Activated naive CD8-positive, alpha-beta T cell treated with anti-CD3 and anti-CD28 coated beads, Interleukin-2, amount 50 U/mL, for 24 hours (primary cell): ENCODE data around the gene NELL1.

ENCODE experiments used
- ATAC-seq: fragments of 150-1000 bp; cut with Tn5 transposase; one replicate; pipeline ENCODE4 v1.10.0; 2021
- DNase-seq: peaks from one replicate; pipeline ENCODE4 v3.0.0; 2021
- H3K27ac Mint-ChIP-seq: one replicate; pipeline ENCODE4 v1.8.0; 2021; ENCODE audit warnings: mild to moderate bottlenecking, mixed read lengths
- H3K27me3 Mint-ChIP-seq: one replicate; pipeline ENCODE4 v1.8.0; 2021; ENCODE audit warnings: mixed read lengths
- H3K36me3 Mint-ChIP-seq: one replicate; pipeline ENCODE4 v1.8.0; 2021; ENCODE audit warnings: low read depth, mixed read lengths
- H3K4me1 Mint-ChIP-seq: one replicate; pipeline ENCODE4 v1.8.0; 2021; ENCODE audit warnings: mixed read lengths
- H3K4me3 Mint-ChIP-seq: one replicate; pipeline ENCODE4 v1.8.0; 2021; ENCODE audit warnings: mild to moderate bottlenecking, moderate library complexity, mixed read lengths
- H3K9me3 Mint-ChIP-seq: one replicate; pipeline ENCODE4 v1.8.0; 2021; ENCODE audit warnings: mixed read lengths

NELL1 gene

DNA sequence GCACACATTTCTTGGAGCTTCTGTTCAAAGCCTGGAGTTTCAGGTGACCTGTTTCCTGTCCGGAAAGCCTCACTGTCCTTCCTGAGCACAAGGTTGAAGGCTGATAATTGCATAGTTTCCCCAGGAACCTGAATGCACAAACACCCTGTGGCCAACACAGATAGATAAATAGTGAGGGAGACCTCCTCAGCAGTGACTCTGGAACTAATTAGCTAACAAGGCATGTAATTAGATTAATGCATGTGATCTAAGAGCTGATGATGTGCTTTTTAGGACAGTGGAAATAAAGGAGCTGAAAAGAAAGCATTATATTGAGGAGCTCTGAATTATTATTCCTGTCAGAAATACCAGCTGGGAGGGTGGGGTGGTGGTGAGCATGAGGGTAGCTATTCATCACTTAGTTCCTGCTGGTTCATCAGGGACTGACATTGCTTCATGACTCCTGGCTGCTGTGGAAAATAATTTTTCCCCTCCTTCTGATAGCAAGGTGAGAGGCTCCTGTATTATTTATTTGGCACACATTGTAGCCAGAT, 101.1 kb downstream of the NELL1 start:
- ATAC-seq, result no peak
- Mint-ChIP-seq H3K4me3 (no peak overlapping the region), H3K4me1 (no peaks in the 10 kb centered on the region), H3K27me3 (peaks cover 2% of the 10 kb centered on the region), H3K36me3 (no peaks in the 10 kb centered on the region), H3K27ac (no peak overlapping the region), H3K9me3 (peaks cover 5% of the 10 kb centered on the region)
- DNase-seq, result no peak

DNA sequence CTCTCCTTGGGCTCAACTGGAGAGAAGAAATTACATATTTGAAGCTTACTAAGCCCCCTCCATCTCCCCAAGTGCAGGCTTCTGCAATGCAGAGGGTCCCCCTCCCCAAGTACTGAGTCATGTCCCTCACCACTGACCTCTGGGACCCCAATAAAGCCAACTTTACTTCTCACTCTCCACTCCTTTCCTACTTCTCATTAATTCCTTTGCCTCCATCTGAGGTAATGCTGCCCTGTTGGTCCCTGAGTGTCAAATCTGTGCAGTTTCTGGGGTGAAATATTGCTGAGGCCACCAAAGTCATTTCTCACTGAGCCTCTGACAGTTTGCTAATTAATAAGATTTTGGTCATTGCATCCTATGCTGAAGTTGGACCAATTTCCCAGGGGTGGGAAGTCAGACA, 101.6 kb downstream of the NELL1 start:
- no peaks in the 10 kb centered on the region for H3K36me3 Mint-ChIP-seq
- no peak overlapping the region for H3K4me3 Mint-ChIP-seq
- no peak overlapping the region for H3K27ac Mint-ChIP-seq
- peaks cover 5% of the 10 kb centered on the region for H3K9me3 Mint-ChIP-seq
- no peak for DNase-seq
- ATAC-seq, result no peak
- H3K4me1 Mint-ChIP-seq, result no peaks in the 10 kb centered on the region
- peaks cover 2% of the 10 kb centered on the region for H3K27me3 Mint-ChIP-seq

DNA sequence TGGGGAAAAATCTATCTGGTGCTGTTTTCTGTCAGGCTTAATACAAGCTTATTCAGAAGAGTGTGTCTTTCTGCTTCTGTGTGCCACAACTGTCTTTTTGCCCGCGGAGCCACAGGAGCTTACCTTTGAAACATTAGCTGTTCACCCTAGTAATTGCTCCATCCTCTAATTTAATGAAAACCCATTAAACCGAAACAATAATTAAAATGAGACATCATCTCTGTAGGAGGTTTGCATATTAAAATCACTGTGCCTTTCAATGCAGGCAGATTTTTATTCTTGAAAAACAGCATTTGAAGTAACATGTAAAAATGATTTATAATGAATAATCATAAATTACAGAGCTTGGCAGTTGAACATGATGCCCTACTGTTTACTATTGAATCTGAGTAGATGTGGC, 102.3 kb downstream of the NELL1 start:
- peaks cover 2% of the 10 kb centered on the region for H3K27me3 Mint-ChIP-seq
- no peak for ATAC-seq
- no peaks in the 10 kb centered on the region for H3K36me3 Mint-ChIP-seq
- no peak for DNase-seq
- no peak overlapping the region for H3K4me3 Mint-ChIP-seq
- peaks cover 5% of the 10 kb centered on the region for H3K9me3 Mint-ChIP-seq
- no peak overlapping the region for H3K27ac Mint-ChIP-seq
- H3K4me1 Mint-ChIP-seq, result no peaks in the 10 kb centered on the region

DNA sequence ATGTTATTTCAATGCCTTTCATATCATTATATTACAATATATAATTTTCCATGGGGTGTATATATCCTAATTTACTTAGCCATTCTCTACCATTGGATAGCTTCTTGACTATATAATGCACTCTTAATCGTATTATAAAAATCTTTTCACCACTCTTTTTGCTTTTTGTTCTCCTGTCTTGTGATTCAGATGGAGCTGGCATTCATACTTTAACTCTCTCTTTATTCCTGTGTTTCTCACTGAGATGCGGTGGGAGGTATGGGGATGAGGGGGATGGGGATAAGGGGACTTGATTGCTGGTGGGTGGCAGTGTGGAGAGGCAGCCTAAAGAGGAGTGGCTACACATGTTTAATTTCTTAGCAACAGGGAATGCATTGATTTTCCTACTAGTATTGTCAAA, 105.9 kb downstream of the NELL1 start:
- DNase-seq (no peak), ATAC-seq (no peak)
- Mint-ChIP-seq H3K27me3 (peaks cover 2% of the 10 kb centered on the region), H3K27ac (no peak overlapping the region), H3K4me1 (no peaks in the 10 kb centered on the region), H3K4me3 (no peak overlapping the region), H3K9me3 (peaks cover 5% of the 10 kb centered on the region), H3K36me3 (no peaks in the 10 kb centered on the region)

DNA sequence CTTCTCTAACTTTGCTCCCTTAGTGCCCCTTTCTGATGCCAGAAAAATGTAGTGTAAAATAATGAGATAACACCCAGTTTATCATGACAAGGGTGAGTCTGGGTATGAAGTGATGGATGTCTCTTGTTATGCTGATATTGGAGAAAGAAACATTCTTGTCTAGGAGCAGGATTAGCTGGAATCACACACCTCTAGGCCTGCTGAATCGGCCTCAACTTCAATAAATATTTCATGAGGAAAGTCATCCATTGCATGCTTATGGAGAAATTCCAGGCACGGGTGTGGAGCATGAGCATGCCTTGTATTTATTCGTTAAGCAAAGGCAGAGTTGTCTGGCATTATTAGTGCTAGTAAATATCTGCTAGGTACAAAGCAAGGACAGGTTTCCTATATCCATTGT, 113.4 kb downstream of the NELL1 start:
- Mint-ChIP-seq H3K4me1 (no peaks in the 10 kb centered on the region), H3K4me3 (no peak overlapping the region), H3K27ac (no peak overlapping the region), H3K27me3 (no peaks in the 10 kb centered on the region), H3K9me3 (peaks cover 7% of the 10 kb centered on the region), H3K36me3 (no peaks in the 10 kb centered on the region)
- DNase-seq, result no peak
- ATAC-seq, result no peak

DNA sequence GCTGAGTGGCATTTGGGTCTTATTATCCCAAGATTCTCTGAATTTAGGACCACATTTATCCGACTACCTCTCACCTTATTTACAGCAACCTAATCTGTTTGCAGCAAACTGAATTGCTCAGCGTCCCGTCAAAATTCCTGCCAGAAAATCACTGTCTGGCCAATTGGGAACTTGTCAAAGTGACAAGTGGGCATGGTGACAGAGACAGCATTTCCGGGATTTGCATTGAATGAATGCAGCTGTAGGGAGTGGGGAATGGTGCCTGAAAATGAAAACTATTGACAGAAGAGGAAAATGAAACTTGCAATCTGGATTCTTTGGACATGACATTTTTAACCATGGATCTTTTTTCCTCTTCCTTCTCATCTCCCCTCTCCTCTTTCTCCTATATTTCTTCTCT, 113.8 kb downstream of the NELL1 start:
- no peaks in the 10 kb centered on the region for H3K27me3 Mint-ChIP-seq
- H3K9me3 Mint-ChIP-seq, result peaks cover 7% of the 10 kb centered on the region
- no peaks in the 10 kb centered on the region for H3K36me3 Mint-ChIP-seq
- no peaks in the 10 kb centered on the region for H3K4me1 Mint-ChIP-seq
- no peak overlapping the region for H3K4me3 Mint-ChIP-seq
- no peak for ATAC-seq
- no peak for DNase-seq
- H3K27ac Mint-ChIP-seq, result no peak overlapping the region

DNA sequence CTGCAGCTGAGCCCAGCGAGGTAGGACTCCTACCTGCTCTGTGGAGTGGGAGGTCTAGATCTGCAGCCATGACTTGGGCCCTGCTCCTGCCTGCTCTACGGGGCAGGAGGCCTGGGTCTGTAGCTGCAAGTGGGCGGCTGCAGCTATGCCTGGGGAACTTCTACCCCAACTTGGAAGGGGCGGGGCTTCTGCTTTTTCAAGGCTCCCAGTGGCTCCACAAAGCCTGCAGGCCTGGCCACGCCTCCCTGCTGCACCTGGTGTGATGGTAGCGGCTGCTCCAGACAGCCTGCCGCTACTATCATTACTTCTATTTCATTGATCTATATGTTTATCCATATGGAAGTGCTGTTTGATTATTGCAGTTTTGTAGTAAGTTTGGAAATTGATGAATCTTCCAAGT, 121.2 kb downstream of the NELL1 start:
- ATAC-seq, result no peak

DNA sequence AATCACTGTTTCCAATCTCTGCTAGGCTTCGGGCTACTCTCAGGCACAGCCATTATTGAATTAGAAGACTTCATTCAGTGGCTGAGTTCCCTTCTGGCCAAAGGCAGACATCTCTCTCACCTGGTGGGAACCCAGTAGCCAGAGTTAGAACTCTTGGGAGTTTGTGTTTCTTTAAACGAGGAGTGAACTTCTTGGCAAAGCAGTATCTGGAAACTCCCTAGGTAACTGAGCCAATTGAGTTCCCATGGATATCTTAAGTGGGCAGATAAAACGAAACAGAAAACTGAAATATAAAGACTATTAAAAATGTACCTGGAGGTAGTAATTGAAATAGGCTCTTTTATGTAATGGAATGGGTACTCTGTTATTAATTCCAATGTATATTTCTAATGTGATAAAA, 125.6 kb downstream of the NELL1 start:
- Mint-ChIP-seq H3K4me3 (no peak overlapping the region), H3K27me3 (no peaks in the 10 kb centered on the region), H3K36me3 (no peaks in the 10 kb centered on the region), H3K9me3 (peaks cover 11% of the 10 kb centered on the region), H3K4me1 (no peaks in the 10 kb centered on the region), H3K27ac (no peak overlapping the region)
- ATAC-seq (no peak), DNase-seq (no peak)

More for the DNA sequence above, 121.2 kb downstream of the NELL1 start:
- no peak overlapping the region for H3K27ac Mint-ChIP-seq
- H3K4me1 Mint-ChIP-seq, result no peaks in the 10 kb centered on the region
- H3K9me3 Mint-ChIP-seq, result peaks cover 4% of the 10 kb centered on the region
- no peaks in the 10 kb centered on the region for H3K36me3 Mint-ChIP-seq
- no peak for DNase-seq
- H3K27me3 Mint-ChIP-seq, result no peaks in the 10 kb centered on the region
- no peak overlapping the region for H3K4me3 Mint-ChIP-seq

DNA sequence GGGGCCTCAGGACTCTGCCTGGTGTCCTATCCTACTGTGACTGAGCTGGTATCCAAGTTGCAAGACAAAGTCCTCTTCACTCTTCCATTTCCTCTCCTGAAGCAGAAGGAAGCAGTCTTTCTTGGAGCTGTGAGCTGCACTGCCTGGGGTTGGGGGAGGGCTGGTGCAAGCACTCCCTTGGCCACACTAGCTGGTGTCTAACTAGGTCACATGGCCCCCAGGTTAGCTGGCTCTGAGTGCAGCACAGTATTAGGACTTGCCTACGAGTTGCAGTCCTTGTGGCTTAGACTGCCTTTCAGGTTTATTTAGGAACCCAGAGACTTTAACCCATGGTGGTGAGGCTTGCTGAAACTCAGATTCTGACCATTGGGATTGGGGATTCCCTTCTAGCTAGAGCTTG, 138.9 kb downstream of the NELL1 start:
- no peaks in the 10 kb centered on the region for H3K27me3 Mint-ChIP-seq
- H3K27ac Mint-ChIP-seq, result no peak overlapping the region
- ATAC-seq (no peak), DNase-seq (no peak)
- H3K4me1 Mint-ChIP-seq, result no peaks in the 10 kb centered on the region
- no peak overlapping the region for H3K4me3 Mint-ChIP-seq
- no peaks in the 10 kb centered on the region for H3K36me3 Mint-ChIP-seq
- peaks cover 21% of the 10 kb centered on the region for H3K9me3 Mint-ChIP-seq

DNA sequence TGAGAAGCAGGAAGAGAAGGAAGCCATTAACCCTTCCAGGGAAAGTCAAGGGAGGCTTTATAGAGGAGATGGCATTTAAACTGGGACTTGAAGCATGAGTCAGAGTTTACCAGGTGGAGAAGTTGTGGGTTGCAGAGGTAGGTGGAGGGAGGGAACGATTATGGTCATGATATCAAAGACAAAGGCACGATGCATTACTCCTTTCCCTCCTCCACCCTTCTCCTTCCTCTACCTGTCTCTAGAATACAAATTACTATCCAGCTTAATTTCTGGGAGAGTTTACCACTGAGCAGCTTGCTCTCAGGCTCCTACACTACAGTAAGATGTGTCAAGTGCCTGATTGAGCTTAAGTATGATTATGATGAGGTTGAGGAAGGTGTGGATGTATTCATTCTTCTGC, 151.7 kb downstream of the NELL1 start:
- ATAC-seq, result no peak
- Mint-ChIP-seq H3K9me3 (peaks cover 4% of the 10 kb centered on the region), H3K36me3 (no peaks in the 10 kb centered on the region), H3K4me3 (no peak overlapping the region), H3K4me1 (no peaks in the 10 kb centered on the region), H3K27ac (no peak overlapping the region), H3K27me3 (no peaks in the 10 kb centered on the region)
- no peak for DNase-seq

DNA sequence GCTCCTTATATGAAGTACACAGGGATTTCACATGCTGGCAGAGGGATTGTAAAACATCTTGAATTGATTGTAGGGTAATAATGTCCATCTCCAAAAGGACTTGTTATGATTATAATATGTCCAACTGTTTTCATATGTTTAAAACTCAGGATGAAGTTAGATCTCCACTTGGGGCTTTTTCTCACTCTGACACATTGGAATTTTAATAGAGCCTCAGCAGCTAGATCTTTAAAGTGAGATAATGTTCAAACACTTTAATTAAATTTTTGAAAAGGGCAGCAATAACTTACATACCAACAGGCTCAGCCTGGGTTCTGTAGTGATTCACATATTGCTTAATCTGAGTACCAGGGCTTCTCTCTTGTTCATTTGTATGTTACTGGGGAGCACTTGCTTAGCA, 152.1 kb downstream of the NELL1 start:
- Mint-ChIP-seq H3K36me3 (no peaks in the 10 kb centered on the region), H3K4me1 (no peaks in the 10 kb centered on the region), H3K9me3 (peaks cover 4% of the 10 kb centered on the region), H3K27me3 (no peaks in the 10 kb centered on the region), H3K27ac (no peak overlapping the region), H3K4me3 (no peak overlapping the region)
- ATAC-seq, result no peak
- DNase-seq, result no peak

DNA sequence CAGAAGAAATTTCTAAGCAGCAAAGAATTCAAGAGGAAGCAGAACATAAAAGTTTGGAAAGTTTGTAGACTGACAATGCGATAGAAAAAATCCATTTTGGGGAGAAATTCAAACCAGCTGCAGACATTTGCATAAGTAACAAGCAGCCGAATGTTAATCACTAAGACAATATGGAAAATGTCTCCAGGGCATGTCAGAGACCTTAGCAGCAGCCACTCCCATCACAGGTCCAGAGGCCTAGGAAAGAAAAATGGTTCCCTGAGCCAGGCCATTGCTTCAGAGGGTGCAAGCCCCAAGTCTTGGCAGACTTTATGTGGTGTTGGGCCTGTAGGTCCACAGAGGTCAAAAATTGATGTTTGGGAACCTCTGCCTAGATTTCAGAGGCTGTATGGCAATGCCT, 155.4 kb downstream of the NELL1 start:
- no peaks in the 10 kb centered on the region for H3K9me3 Mint-ChIP-seq
- H3K36me3 Mint-ChIP-seq, result no peaks in the 10 kb centered on the region
- H3K4me3 Mint-ChIP-seq, result no peak overlapping the region
- H3K4me1 Mint-ChIP-seq, result no peaks in the 10 kb centered on the region
- ATAC-seq (no peak), DNase-seq (no peak)
- no peaks in the 10 kb centered on the region for H3K27me3 Mint-ChIP-seq
- no peak overlapping the region for H3K27ac Mint-ChIP-seq

DNA sequence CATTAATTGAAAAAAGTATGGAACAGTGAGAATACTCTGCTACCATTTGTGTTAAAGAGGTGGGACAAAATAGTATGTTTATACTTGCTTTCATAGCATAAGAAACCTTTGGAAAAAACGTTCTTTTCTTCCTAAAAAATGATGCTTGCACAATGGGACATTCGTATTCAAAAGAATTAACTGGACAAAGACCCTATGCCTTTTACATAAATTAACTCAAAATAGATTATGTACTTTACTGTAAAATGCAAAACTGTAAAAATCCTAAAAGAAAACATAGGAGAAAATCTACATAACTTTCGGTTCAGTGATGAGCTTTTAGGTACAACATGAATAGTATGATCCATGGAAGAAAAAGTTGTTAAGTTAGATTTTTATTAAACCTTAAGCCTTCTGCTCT, 166.2 kb downstream of the NELL1 start:
- no peaks in the 10 kb centered on the region for H3K36me3 Mint-ChIP-seq
- H3K27ac Mint-ChIP-seq, result no peak overlapping the region
- no peak overlapping the region for H3K4me3 Mint-ChIP-seq

DNA sequence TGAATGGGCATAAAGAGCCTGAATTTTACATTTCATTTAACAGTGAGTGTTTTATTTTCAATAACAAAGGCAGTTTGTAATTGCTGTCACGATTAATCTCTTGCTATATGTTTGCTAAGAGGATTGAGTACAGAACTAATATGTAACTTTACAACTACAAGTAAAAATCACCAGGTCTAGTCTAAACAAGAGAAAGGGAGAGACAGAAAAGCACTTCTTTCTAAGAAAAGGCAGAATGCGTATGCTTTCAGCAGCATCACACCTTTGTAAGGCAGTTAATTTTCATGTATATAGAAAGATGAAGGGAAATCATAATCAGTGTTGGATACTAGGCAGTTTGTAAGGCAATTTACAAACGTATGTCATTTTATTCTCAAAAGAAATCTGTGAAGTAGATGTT, 169.8 kb downstream of the NELL1 start:
- Mint-ChIP-seq H3K27ac (no peak overlapping the region), H3K36me3 (no peaks in the 10 kb centered on the region), H3K4me3 (no peak overlapping the region), H3K27me3 (no peaks in the 10 kb centered on the region), H3K9me3 (no peaks in the 10 kb centered on the region), H3K4me1 (no peaks in the 10 kb centered on the region)
- no peak for ATAC-seq
- no peak for DNase-seq

More for the DNA sequence above, 166.2 kb downstream of the NELL1 start:
- H3K27me3 Mint-ChIP-seq, result no peaks in the 10 kb centered on the region
- no peaks in the 10 kb centered on the region for H3K4me1 Mint-ChIP-seq
- no peak for DNase-seq
- H3K9me3 Mint-ChIP-seq, result no peaks in the 10 kb centered on the region
- no peak for ATAC-seq

DNA sequence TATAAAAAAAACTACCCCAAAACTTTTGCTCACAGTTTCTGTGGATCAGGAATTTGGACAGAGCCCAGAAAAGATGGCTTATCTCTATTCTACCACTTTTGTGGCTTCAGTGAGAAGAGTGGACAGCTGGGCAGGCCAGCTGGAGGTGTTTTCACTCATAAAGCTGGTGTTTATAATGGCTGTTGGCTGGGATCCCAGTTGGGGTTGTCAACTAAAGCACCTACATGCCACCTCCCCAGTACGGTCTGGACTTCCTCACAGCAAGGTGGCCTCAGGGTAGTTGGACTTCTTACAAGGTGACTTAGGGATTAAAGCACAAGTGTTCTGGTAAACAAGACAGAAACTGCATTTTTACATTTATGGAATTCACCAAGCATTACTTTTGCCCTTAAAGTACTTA, 171.0 kb downstream of the NELL1 start:
- no peaks in the 10 kb centered on the region for H3K9me3 Mint-ChIP-seq
- no peaks in the 10 kb centered on the region for H3K27me3 Mint-ChIP-seq
- H3K36me3 Mint-ChIP-seq, result no peaks in the 10 kb centered on the region
- ATAC-seq (no peak), DNase-seq (no peak)
- no peak overlapping the region for H3K27ac Mint-ChIP-seq
- no peak overlapping the region for H3K4me3 Mint-ChIP-seq
- no peaks in the 10 kb centered on the region for H3K4me1 Mint-ChIP-seq

DNA sequence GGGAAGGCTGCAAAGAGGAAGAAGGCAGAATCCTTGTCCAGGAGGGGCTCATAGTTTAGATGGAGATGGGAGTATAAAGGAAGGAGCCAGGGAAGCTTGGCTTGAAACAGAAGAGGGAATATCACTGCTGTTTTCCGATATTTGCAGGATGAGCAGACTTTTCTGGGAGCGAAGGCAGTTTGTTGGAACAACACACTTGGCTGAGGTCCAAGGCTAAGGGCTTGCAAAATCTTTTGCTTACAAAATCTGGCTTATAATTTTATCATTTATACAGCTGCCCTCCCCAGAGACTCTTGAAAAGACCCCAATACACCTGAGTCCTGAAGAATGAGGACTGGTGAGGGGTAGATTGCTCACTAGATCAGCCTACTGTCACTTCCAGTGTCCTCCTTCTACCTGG, 174.8 kb downstream of the NELL1 start:
- H3K27me3 Mint-ChIP-seq, result no peaks in the 10 kb centered on the region
- H3K27ac Mint-ChIP-seq, result no peak overlapping the region
- H3K36me3 Mint-ChIP-seq, result no peaks in the 10 kb centered on the region
- DNase-seq (no peak), ATAC-seq (no peak)
- H3K4me3 Mint-ChIP-seq, result no peak overlapping the region
- no peaks in the 10 kb centered on the region for H3K4me1 Mint-ChIP-seq
- no peaks in the 10 kb centered on the region for H3K9me3 Mint-ChIP-seq
